Posterior vena cava (tissue), 2 donors: ENCODE measurements around the gene ZNF273. TPM values are rescaled to one million over a fixed set of nuclear protein-coding genes. Genes with fewer than 3 reads are reported as not detected.

Experiments
- DNase-seq: peaks from one replicate; pipeline ENCODE4 v3.0.0-alpha.2; 2020; ENCODE audit warnings: low spot score
- intact Hi-C, 2 donors: fragments of 100-400 bp; cut with DNase I; formaldehyde crosslinking; loops; one replicate each; pipeline versions ENCODE4 v1.14.1 to v1.14.2; 2022 to 2023
- total RNA-seq, 2 donors: library from RNA; stranded (reverse); fragmentation: NEBNext Ultra II Directional; extraction: Animal tissue kit (Norgen Biotek cat#: 25700); gene quantifications; one replicate each; pipeline ENCODE4 v1.2.1, GENCODE V29; 2021
- donor health status: DM: yes; HTN: yes; CAD: no.
- donor health status: DM: yes; HTN: yes; CAD: no.

The ZNF273 gene
- total RNA-seq, 2 donors from 2014 or later = 4.5 to 8.0 TPM

GRCh38 chr7:64875658-64876406 is 27.2 kb upstream of the ZNF273 start:
- DNase-seq = peak; percentile 64
- intact Hi-C loops = no loop called here

GRCh38 chr7:64876792-64877713 is 26.0 kb upstream of the ZNF273 start:
- intact Hi-C loops = no loop called here
- DNase-seq = peak; percentile 87

GRCh38 chr7:64877714-64878610 is 25.1 kb upstream of the ZNF273 start:
- peak; percentile 65 for DNase-seq
- intact Hi-C loops = no loop called here

- intact Hi-C loops = no loop called here
- DNase-seq = peak; percentile 18
These were observed 24.4 kb upstream of the ZNF273 start for GRCh38 chr7:64878684-64879083.

GRCh38 chr7:64879086-64879730 is 23.9 kb upstream of the ZNF273 start:
- no peak for DNase-seq
- intact Hi-C loops = no loop called here

DNA sequence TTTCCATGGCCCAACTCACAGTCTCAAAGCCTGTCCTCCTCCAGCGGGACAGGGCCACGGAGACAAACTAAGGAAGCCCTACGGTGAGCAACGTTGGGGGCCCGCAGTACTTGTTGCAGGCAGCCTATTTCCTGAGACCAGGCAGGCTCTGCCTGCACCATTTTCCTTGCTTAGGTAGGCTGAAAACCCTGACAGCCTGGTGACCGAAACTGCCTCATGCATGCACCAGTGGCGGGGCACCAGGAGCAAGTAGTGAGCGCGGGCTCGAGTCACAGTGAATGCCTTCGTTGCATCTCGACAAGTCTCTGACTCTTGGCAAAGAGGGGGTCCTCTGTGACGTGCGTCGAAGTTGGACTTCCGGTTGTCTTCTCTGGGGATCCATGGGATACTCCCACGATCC is 23.3 kb upstream of the ZNF273 start:
- DNase-seq = peak; percentile 42
- intact Hi-C loops = no loop called here

DNA sequence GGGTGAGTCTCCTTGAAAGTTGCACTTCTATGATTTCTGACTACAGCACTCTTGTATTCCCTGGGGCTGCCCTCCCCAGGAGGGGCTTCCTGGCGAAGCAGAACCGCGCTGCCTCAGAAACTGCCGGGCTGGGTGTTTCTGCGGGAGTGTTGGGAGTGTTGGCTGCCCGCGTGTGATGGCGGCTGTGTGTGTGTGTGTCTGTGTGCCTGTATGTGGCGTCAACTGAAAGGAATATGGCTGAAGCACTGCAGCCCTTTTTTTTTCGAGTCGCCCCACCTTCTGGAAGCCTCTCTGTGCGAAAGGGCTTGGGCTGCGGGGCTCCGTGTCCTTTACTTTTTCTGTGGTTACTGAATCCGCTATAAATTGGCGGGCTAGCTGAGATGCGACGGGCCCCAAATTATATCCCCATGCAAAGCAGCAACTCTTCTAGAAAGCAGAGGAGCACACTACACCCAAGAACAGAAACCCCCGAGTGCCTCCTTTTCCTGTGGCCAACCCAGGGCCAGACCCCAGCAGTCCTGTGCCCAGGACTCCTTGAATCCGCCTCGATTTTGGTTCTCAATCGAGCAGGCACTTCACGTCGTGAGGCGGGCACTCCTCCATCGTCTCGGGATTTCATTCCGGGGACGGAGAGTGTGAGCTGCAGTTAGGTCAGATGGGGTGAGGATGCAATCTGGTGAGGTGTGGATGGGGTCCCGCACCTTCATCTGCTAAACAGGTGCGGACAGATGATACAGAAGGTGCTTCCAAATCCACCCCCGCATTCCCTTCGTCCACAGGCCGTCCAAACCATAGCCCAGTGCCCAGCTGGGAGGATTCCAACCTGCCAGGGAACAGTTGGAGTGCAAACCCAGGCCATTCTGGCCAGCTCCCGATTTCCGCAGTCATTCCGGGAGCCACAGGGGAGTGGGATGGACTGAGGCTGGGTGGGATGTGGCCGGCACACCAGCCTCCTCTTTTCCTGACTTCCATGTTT is 22.5 kb upstream of the ZNF273 start:
- DNase-seq = peak; percentile 74
- intact Hi-C loops = no loop called here

GRCh38 chr7:64881461-64882287 is 21.4 kb upstream of the ZNF273 start:
- intact Hi-C loops = no loop called here
- peak; percentile 75 for DNase-seq

DNA sequence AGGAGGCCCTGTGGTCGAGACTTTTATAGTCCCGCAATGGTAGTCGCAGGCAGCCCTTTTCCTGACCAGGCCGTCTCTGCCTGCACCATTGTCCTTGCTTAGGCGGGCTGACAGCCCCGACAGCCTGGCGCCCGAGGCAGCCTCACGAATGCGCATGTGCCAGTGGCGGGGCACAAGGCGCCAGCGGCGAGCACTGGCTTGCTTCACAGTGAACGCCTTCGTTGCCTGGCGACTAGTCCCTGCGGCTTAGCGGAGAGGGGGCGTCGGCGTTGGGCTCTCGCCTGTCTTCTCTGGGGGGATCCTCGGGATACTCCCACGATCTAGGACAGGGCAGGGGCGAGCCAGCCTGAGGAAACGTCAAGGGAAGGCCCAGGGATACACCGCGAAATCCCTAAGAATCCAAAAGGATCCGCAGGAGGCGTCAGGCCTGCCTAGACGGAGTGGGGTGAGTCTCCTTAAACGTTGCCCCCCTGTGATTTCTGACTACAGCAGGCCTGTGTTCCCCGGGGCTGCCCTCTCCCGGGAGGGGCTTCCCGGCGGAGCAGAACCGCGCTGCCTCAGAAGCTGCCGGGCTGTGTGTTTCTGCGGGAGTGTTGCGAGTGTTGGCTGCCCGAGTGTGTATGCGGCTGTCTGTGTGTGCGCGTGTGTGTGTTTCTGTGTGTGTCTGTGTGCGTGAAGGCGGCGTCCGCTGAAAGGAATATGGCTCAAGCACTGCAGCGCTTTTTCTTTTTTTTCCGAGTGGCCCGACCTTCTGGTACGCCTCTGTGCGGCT is 20.5 kb upstream of the ZNF273 start:
- DNase-seq = peak; percentile 93
- intact Hi-C loops = no loop called here

DNA sequence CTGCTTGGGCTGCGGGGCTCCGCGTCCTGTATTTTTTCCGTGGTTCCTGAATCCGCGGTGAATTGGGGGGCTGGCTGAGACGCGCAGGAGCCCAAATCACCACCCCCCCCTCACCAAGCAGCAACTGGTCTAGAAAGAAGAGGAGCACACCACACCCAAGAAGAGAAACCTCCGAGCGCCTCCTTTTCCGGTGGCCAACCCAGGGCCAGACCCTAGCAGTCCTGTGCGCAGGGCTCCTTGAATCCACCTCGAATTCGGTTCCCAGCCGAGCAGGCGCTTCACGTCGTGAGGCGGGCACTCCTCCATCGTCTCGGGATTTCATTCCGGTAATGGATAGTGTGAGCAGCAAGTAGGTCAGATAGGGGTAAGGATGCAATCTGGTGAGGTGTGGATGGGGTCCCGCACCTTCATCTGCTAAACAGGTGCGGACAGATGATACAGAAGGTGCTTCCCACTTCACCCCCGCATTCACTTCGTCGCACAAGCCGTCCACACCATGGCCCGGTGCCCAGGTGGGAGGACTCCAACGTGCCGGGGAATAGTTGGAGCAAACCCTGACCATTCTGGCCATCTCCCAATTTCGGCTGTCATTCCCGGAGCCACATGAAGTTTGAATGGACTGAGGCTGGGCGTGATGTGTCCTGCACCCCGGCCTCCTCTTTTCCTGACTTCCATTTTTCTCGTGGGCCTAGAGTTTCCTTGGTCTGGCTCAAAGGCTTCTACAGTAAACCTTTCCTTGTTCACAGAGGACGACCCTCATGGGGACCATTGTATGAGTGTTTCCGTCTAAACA is 19.8 kb upstream of the ZNF273 start:
- DNase-seq = peak; percentile 72
- intact Hi-C loops = no loop called here

GRCh38 chr7:64884085-64884912 is 18.8 kb upstream of the ZNF273 start:
- peak; percentile 19 for DNase-seq
- intact Hi-C loops = no loop called here

DNA sequence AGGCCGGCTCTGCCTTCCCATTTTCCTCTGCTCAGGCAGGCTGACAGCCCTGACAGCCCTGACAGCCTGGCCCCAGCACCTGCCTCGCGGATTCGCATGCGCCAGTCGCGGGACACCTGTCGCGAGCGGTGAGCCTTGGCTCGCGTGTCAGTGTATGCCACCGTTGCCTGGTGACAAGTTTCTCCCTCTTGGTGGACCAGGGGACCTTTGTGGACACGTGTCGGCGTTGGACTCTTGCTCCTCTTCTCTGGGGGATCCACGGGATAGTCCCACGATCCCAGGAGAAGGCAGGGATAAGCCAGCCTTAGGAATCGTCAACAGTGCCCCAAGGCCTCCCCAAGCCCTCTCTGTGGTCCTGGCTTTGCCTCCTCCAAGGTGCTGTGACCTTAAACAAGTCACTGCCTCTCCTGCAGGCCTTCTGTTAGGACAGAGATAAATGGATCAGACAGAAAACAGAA is 18.1 kb upstream of the ZNF273 start:
- peak; percentile 81 for DNase-seq
- intact Hi-C loops = no loop called here

- DNase-seq = no peak
These were observed 17.4 kb upstream of the ZNF273 start for GRCh38 chr7:64885520-64886240.

DNA sequence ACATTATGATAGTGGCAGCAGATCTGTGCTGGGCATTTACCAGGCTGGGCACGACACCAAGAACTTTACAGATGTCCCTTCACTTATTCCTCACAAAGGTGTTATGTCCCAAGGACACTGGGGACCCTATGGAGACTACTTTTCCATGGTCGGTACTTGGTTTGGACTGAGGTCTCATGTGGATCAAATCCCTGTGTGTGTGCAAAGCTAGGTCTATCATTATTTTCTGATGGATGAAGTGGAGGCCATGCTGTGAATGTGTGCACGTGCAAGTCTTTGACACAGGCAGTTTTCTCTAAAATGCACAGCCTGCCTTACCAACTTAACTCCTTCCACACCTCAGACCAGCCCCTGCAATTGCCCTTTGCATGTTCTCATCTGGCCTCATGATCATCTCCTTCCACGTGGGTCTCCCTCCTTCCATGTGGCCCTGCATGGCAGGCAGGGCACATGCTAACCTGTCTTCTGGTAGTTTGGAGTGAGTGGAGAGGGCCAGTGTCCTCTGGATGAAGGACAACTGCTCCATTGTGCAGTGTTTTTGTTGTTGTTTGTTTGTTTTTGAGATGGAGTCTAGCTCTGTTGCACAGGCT is 16.0 kb upstream of the ZNF273 start:
- DNase-seq = peak; percentile 28
- intact Hi-C loops = no loop called here

More at GRCh38 chr7:64885520-64886240, 17.4 kb upstream of the ZNF273 start:
- intact Hi-C loops = no loop called here
